Smooth muscle cell (in vitro differentiated cells): ENCODE measurements around the gene DSCAML1. TPM values are rescaled to one million over a fixed set of nuclear protein-coding genes. Genes with fewer than 3 reads are reported as not detected.

Experiments
- DNase-seq: peaks from one replicate; lab custom pipeline; 2025; ENCODE audit not compliant: unreplicated experiment; lab: John Stamatoyannopoulos, UW
- H2AFZ ChIP-seq: fragments of 200-600 bp; sonication (generic); 2 replicates; pipeline ENCODE4 v1.6.0; 2016; ENCODE audit warnings: antibody characterized with exemption, low read depth, mild to moderate bottlenecking
- H3F3A ChIP-seq: fragments of 200-600 bp; sonication (generic); 2 replicates; pipeline ENCODE4 v1.6.0; 2017; ENCODE audit warnings: antibody characterized with exemption, low read depth
- H3K27ac ChIP-seq: fragments of 200-600 bp; sonication (generic); 2 replicates; pipeline ENCODE4 v1.5.1; 2016; ENCODE audit warnings: low read depth, mild to moderate bottlenecking
- H3K27me3 ChIP-seq: fragments of 200-600 bp; sonication (generic); 2 replicates; pipeline ENCODE4 v1.6.1; 2016; ENCODE audit warnings: low read depth, mild to moderate bottlenecking
- H3K36me3 ChIP-seq: fragments of 200-600 bp; sonication (generic); 2 replicates; pipeline ENCODE4 v1.5.1; 2016; ENCODE audit warnings: low read depth
- H3K4me1 ChIP-seq: fragments of 200-600 bp; sonication (generic); 2 replicates; pipeline ENCODE4 v1.5.1; 2016; ENCODE audit warnings: low read depth
- H3K4me2 ChIP-seq: fragments of 200-600 bp; sonication (generic); 2 replicates; pipeline ENCODE4 v1.6.0; 2016; ENCODE audit warnings: mild to moderate bottlenecking
- H3K4me3 ChIP-seq: fragments of 200-600 bp; sonication (generic); 2 replicates; pipeline ENCODE4 v1.5.1; 2016; ENCODE audit warnings: mild to moderate bottlenecking
- H3K79me2 ChIP-seq: fragments of 200-600 bp; sonication (generic); 2 replicates; pipeline ENCODE4 v1.6.0; 2016; ENCODE audit warnings: low read depth, mild to moderate bottlenecking
- H3K9ac ChIP-seq: fragments of 200-600 bp; sonication (generic); 2 replicates; pipeline ENCODE4 v1.6.0; 2016; ENCODE audit warnings: low read depth
- H3K9me3 ChIP-seq: fragments of 200-600 bp; sonication (generic); replicated peaks from 2 replicates; pipeline ENCODE4 v1.5.1; 2016; ENCODE audit warnings: low read depth
- H4K20me1 ChIP-seq: fragments of 200-600 bp; sonication (generic); 2 replicates; pipeline ENCODE4 v1.6.0; 2016; ENCODE audit warnings: low read depth
- CTCF ChIP-seq: fragments of 200-600 bp; sonication (generic); IDR thresholded peaks from 2 replicates; pipeline ENCODE4 v1.5.1; 2017; ENCODE audit warnings: borderline replicate concordance, mild to moderate bottlenecking, antibody characterized with exemption; ENCODE audit not compliant: insufficient read depth, poor library complexity, severe bottlenecking
- WGBS: methylation state at CpG from one replicate; pipeline ENCODE4 v1.1.7; 2016; ENCODE audit warnings: low lambda C conversion rate; 5-methylcytosine and 5-hydroxymethylcytosine counted together
- polyA plus RNA-seq: library from polyadenylated mRNA; unstranded; fragments of >200 nt; fragmentation: Nextera tagmentation; extraction: Ambion mirVana; gene quantifications from 2 replicates; pipeline ENCODE4 v1.2.1, GENCODE V29; 2016
- total RNA-seq: library from RNA; depleted of rRNA; stranded (reverse); fragments of >200 nt; gene quantifications from 2 replicates; pipeline ENCODE4 v1.2.3, GENCODE V29; 2014

DSCAML1 gene
- total and polyA plus RNA-seq, 2 experiments from 2014 or later, result 0.22 TPM; not detected in 1

GRCh38 chr11:117835576-117835975, 38.6 kb upstream of the DSCAML1 start:
- Histone ChIP-seq H3K4me2 (no peak overlapping the region), H3K4me1 (no peaks in the 10 kb centered on the region), H3K27me3 (no peaks in the 10 kb centered on the region), H3K4me3 (no peak overlapping the region), H3K27ac (no peak overlapping the region), H2AFZ (no peak overlapping the region), H3K9ac (no peak overlapping the region), H3K9me3 (no peaks in the 10 kb centered on the region), H4K20me1 (no peaks in the 10 kb centered on the region), H3K79me2 (no peaks in the 10 kb centered on the region), H3K36me3 (no peaks in the 10 kb centered on the region), H3F3A (no peaks in the 10 kb centered on the region)
- no peak for DNase-seq
- WGBS, result 97% methylated on average over 8 of the region's 8 CpGs
- no peak for TF ChIP-seq CTCF

DNA sequence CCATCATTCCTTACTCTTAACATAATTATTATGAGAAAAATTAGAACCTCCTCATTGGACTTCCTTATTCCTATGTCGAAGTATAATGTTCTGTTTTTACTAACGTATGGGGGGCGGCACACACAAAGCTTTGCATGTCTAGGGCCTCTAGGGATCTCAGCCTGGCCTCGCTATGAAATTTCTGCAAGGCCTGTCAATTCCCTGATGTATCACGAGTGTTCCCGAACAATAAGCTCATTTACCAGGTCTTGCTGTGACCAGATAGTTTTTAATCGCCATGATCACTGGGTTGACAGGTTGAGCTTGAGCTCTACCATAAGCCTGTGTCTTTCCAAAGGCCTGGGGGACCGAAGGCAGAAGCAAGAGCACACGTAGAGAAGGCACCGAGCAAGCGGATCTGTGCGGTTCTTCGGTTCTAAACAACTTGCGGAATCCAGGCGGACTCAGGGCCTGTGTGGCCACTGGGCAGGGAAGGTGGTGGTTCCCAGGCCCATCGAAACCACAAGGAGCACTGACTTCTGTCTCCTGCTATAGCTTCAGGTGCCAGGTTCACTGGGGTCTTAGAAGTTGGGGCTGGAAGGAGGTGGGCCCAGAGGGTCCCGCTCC, 37.9 kb upstream of the DSCAML1 start:
- Histone ChIP-seq H3K36me3 (no peaks in the 10 kb centered on the region), H3K9ac (no peak overlapping the region), H3K9me3 (no peaks in the 10 kb centered on the region), H3K4me3 (no peak overlapping the region), H3K4me1 (no peaks in the 10 kb centered on the region), H2AFZ (no peak overlapping the region), H3K27me3 (no peaks in the 10 kb centered on the region), H3K4me2 (no peak overlapping the region), H4K20me1 (no peaks in the 10 kb centered on the region), H3K79me2 (no peaks in the 10 kb centered on the region), H3F3A (no peaks in the 10 kb centered on the region), H3K27ac (no peak overlapping the region)
- DNase-seq, result no peak
- WGBS, result 93% methylated on average over 17 of the region's 17 CpGs
- TF ChIP-seq CTCF, result no peak

DNA sequence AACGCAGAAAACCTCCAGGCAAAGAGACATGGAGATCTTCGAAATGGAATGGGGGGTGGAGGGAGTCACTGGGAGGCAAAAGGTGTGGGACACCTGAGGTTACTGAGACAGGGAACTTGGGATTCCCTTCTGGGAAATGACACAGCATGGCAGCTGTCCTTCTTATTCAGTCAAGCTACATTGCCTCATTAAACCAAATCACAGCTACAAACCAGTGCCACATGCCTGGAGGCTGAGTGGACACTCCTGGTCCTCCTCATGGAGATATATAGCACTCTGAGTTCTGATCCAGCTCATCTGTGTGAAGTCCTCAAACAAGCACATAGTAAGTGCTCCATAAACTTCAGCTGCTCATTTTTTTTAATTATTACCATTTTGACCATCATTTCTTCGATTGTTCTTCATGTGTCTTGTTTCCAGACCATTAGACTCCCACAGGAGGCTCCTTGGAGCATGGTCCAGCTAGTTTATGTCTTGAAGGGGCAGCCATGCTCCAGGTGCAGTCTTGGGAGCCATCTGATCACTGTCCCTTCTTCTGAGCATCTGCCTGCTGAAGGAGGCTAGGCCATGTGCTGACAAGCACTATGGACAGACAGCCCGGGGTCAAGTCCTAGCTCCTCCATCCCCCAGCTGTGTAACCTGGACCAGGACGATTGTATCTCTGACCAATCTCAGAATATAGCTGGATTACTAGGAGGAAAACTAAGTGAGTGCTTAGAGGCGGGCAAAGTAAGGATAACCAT, 37.2 kb upstream of the DSCAML1 start:
- WGBS, result 94% methylated on average over 6 of the region's 6 CpGs
- Histone ChIP-seq H3F3A (no peaks in the 10 kb centered on the region), H3K4me2 (no peak overlapping the region), H3K4me1 (peaks cover under 1% of the 10 kb centered on the region), H3K79me2 (no peaks in the 10 kb centered on the region), H3K27me3 (no peaks in the 10 kb centered on the region), H3K4me3 (no peak overlapping the region), H4K20me1 (no peaks in the 10 kb centered on the region), H3K9ac (no peak overlapping the region), H3K36me3 (no peaks in the 10 kb centered on the region), H3K27ac (no peak overlapping the region), H3K9me3 (no peaks in the 10 kb centered on the region), H2AFZ (no peak overlapping the region)
- DNase-seq, result no peak
- TF ChIP-seq CTCF, result no peak
